GM08714 (cell line): ENCODE results near the gene ARHGAP20.

Source experiments
- H3K4me3 ChIP-seq: fragments of 200-500 bp; sonication (Bioruptor generic); 2 replicates; pipeline ENCODE4 v1.5.1; 2014; ENCODE audit warnings: mild to moderate bottlenecking, low read length, inconsistent platforms
- ZNF274 ChIP-seq: IDR thresholded peaks from 2 replicates; pipeline ENCODE4 v1.6.1; 2012; ENCODE audit warnings: mild to moderate bottlenecking, low read depth, low read length

ARHGAP20 gene

GRCh38 chr11:110544779-110545178 lies 167.5 kb downstream of the ARHGAP20 start:
- no peak overlapping the region for H3K4me3 ChIP-seq

GRCh38 chr11:110538154-110538553 lies 174.1 kb downstream of the ARHGAP20 start:
- H3K4me3 ChIP-seq: no peak overlapping the region
- no peak for TF ChIP-seq ZNF274

More at GRCh38 chr11:110544779-110545178, 167.5 kb downstream of the ARHGAP20 start:
- no peak for TF ChIP-seq ZNF274

GRCh38 chr11:110530900-110531741 lies 181.1 kb downstream of the ARHGAP20 start:
- TF ChIP-seq ZNF274: no peak
- H3K4me3 ChIP-seq: no peak overlapping the region

DNA sequence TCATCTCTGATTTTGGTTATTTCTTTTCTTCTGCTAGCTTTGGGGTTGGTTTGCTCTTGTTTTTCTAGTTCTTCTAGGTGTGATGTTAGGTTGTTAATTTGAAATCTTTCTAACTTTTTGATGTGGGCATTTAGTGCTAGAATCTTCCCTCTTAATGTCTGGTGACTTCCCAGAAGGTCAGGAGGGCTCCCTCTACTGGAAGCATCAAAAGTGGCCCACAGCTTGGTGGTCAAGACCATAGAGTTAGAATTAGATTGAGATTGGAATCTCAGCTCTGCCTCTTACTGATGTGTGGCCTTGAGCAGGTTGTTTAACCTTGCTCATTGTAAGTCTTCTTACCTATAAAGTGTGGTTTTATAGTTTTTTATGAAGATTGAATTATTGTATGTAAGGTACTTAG lies 183.2 kb downstream of the ARHGAP20 start:
- no peak overlapping the region for H3K4me3 ChIP-seq
- TF ChIP-seq ZNF274: no peak

GRCh38 chr11:110527146-110527545 lies 185.1 kb downstream of the ARHGAP20 start:
- H3K4me3 ChIP-seq: no peak overlapping the region
- no peak for TF ChIP-seq ZNF274
